Skeletal muscle satellite cell (primary cell): ENCODE results near the gene E2F4.
A peak's percentile ranks its signal among the peaks of the same experiment; 100 is the strongest.

Experiments used
- H3K27me3 ChIP-seq: 2 replicates; pipeline ENCODE4 v1.7.0; 2013; ENCODE audit warnings: low read length; ENCODE audit not compliant: control insufficient read depth, insufficient read depth
- H3K36me3 ChIP-seq: 2 replicates; pipeline ENCODE4 v1.7.0; 2013; ENCODE audit warnings: mild to moderate bottlenecking, control low read depth, low read length; ENCODE audit not compliant: insufficient read depth
- H3K4me1 ChIP-seq: 2 replicates; pipeline ENCODE4 v1.7.0; 2013; ENCODE audit warnings: low read length; ENCODE audit not compliant: control insufficient read depth, insufficient read depth
- H3K4me2 ChIP-seq: 2 replicates; pipeline ENCODE4 v1.7.0; 2013; ENCODE audit warnings: mild to moderate bottlenecking, low read length
- H3K4me3 ChIP-seq: 2 replicates; pipeline ENCODE4 v1.7.0; 2013; ENCODE audit warnings: low read length
- H3K9ac ChIP-seq: 2 replicates; pipeline ENCODE4 v1.7.0; 2013; ENCODE audit warnings: mild to moderate bottlenecking, low read depth, low read length, moderate library complexity
- H3K9me3 ChIP-seq: replicated peaks from 2 replicates; pipeline ENCODE4 v1.7.0; 2013; ENCODE audit warnings: mild to moderate bottlenecking, control low read depth, low read length

The E2F4 gene

GRCh38 chr16:67162506-67163163 lies 29.3 kb upstream of the E2F4 start:
- H3K9ac ChIP-seq, result no peak overlapping the region
- no peaks in the 10 kb centered on the region for H3K36me3 ChIP-seq
- peak overlapping the region; percentile 84 for H3K4me2 ChIP-seq
- H3K4me1 ChIP-seq, result peaks cover 36% of the 10 kb centered on the region
- H3K27me3 ChIP-seq, result peaks cover 18% of the 10 kb centered on the region
- peak overlapping the region; percentile 63 for H3K4me3 ChIP-seq
- H3K9me3 ChIP-seq, result no peaks in the 10 kb centered on the region

DNA sequence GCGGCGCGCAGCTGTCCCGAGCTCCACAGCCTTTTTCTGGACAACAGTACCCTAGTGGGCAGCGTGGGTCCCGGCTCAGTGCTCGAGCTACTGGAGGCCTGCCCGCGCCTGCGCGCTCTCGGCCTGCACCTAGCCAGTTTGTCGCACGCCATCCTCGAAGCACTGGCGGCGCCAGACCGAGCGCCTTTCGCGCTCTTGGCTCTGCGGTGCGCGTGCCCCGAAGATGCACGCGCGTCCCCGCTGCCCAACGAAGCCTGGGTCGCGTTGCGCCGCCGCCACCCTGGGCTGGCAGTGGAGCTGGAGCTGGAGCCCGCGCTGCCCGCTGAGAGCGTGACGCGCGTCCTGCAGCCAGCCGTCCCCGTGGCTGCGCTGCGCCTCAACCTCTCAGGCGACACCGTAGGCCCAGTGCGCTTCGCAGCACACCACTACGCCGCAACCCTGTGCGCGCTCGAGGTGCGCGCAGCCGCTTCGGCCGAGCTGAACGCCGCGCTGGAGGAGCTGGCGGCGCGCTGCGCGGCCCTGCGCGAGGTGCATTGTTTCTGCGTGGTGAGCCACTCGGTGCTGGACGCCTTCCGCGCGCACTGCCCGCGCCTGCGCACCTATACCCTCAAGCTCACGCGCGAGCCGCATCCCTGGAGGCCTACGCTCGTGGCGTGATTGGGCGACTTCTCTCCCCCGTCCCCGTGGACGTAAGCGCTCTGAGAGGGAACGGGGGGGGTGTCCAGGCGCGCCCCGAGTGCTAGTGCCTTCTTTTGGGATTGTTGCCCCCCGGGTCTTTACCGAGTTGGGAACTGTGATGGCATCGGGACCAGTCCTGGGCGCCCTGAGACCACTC lies 28.6 kb upstream of the E2F4 start:
- H3K4me3 ChIP-seq, result peak overlapping the region; percentile 63
- peak overlapping the region; percentile 84 for H3K4me2 ChIP-seq
- peaks cover 18% of the 10 kb centered on the region for H3K27me3 ChIP-seq
- peaks cover 36% of the 10 kb centered on the region for H3K4me1 ChIP-seq
- no peaks in the 10 kb centered on the region for H3K36me3 ChIP-seq
- H3K9me3 ChIP-seq, result no peaks in the 10 kb centered on the region
- H3K9ac ChIP-seq, result no peak overlapping the region

GRCh38 chr16:67163999-67164558 lies 27.9 kb upstream of the E2F4 start:
- Histone ChIP-seq H3K4me2 (peak overlapping the region; percentile 84), H3K27me3 (peaks cover 18% of the 10 kb centered on the region), H3K4me1 (peaks cover 34% of the 10 kb centered on the region), H3K9me3 (no peaks in the 10 kb centered on the region), H3K9ac (no peak overlapping the region), H3K4me3 (peak overlapping the region; percentile 63), H3K36me3 (no peaks in the 10 kb centered on the region)

DNA sequence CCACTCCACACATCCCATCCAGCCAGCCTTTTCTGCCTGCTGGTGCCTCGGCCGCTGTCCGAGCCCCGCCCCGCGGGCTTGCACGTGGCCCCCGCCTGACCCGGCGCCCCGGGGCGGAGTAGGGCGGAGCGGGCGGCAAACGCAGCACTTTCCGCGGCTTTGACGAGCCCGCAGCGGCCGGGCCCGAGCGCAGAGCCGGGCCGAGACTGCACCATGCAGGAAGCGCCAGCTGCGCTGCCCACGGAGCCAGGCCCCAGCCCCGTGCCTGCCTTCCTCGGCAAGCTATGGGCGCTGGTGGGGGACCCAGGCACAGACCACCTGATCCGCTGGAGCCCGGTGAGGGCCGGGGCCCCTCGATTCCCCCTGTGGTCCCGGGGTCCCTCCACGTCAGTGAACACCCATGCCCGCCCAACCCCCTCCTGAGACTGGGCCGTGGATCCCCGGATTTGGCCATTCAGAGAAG lies 27.3 kb upstream of the E2F4 start, which contains the start of gene HSF4:
Gene HSF4, plus strand, starts transcription at position 147 of the 463 bp plus-strand sequence. Its CDS starts 67 bp downstream, at position 214.
- Histone ChIP-seq H3K4me1 (peaks cover 40% of the 10 kb centered on the region), H3K9ac (no peak within 1 kb of the TSS), H3K36me3 (no peaks in the 10 kb centered on the region), H3K4me3 (peak within 1 kb of the TSS; percentile 63), H3K9me3 (no peaks in the 10 kb centered on the region), H3K4me2 (peak within 1 kb of the TSS; percentile 84), H3K27me3 (peaks cover 18% of the 10 kb centered on the region)

GRCh38 chr16:67165121-67166078 lies 26.6 kb upstream of the E2F4 start:
- peak overlapping the region; percentile 76 for H3K4me2 ChIP-seq
- peaks cover 46% of the 10 kb centered on the region for H3K4me1 ChIP-seq
- H3K36me3 ChIP-seq, result no peaks in the 10 kb centered on the region
- H3K9ac ChIP-seq, result no peak overlapping the region
- peaks cover 18% of the 10 kb centered on the region for H3K27me3 ChIP-seq
- no peak overlapping the region for H3K4me3 ChIP-seq
- no peaks in the 10 kb centered on the region for H3K9me3 ChIP-seq

GRCh38 chr16:67166110-67166547 lies 25.8 kb upstream of the E2F4 start:
- peaks cover 18% of the 10 kb centered on the region for H3K27me3 ChIP-seq
- H3K4me1 ChIP-seq, result peaks cover 49% of the 10 kb centered on the region
- H3K9me3 ChIP-seq, result no peaks in the 10 kb centered on the region
- no peak overlapping the region for H3K4me2 ChIP-seq
- H3K36me3 ChIP-seq, result no peaks in the 10 kb centered on the region
- H3K4me3 ChIP-seq, result no peak overlapping the region
- H3K9ac ChIP-seq, result no peak overlapping the region

DNA sequence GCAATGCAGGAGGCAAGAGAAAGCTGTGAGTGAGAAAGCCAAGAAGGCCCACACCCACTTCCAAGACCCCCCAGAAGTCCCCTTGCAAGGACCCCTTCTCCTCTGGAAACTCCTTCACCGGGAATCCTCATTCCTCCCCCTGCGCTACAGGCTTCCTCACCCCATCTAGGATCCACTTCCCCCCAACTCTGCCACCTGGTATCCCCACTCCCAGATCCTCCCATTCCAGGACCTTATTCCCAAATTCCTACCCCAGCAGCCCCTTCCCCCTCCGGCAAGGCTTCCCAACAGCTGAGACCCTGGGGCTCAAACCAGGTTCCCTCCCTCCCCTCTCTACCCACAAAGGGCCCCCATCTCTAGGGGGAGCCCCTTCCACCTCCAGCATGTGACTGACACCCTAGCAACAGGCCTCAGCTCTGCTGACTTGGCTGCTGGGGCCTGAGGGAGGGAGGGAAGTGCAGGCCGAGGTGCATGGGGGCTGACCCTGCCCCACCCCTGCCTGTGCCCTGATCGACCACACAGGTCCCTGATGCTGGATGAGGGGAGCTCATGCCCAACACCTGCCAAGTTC lies 25.3 kb upstream of the E2F4 start:
- Histone ChIP-seq H3K9ac (no peak overlapping the region), H3K4me3 (no peak overlapping the region), H3K4me2 (no peak overlapping the region), H3K36me3 (no peaks in the 10 kb centered on the region), H3K27me3 (peaks cover 18% of the 10 kb centered on the region), H3K9me3 (no peaks in the 10 kb centered on the region), H3K4me1 (peaks cover 49% of the 10 kb centered on the region)

- H3K4me2 ChIP-seq, result no peak overlapping the region
- no peak overlapping the region for H3K9ac ChIP-seq
- H3K4me3 ChIP-seq, result no peak overlapping the region
- H3K27me3 ChIP-seq, result peaks cover 16% of the 10 kb centered on the region
- H3K9me3 ChIP-seq, result no peaks in the 10 kb centered on the region
- no peaks in the 10 kb centered on the region for H3K36me3 ChIP-seq
- peaks cover 49% of the 10 kb centered on the region for H3K4me1 ChIP-seq
Observed at GRCh38 chr16:67167588-67167987, 24.4 kb upstream of the E2F4 start.

GRCh38 chr16:67169011-67169451 lies 22.9 kb upstream of the E2F4 start:
- H3K27me3 ChIP-seq, result peaks cover 2% of the 10 kb centered on the region
- peaks cover 46% of the 10 kb centered on the region for H3K4me1 ChIP-seq
- no peak overlapping the region for H3K9ac ChIP-seq
- H3K36me3 ChIP-seq, result no peaks in the 10 kb centered on the region
- no peak overlapping the region for H3K4me2 ChIP-seq
- no peak overlapping the region for H3K4me3 ChIP-seq
- H3K9me3 ChIP-seq, result no peaks in the 10 kb centered on the region

DNA sequence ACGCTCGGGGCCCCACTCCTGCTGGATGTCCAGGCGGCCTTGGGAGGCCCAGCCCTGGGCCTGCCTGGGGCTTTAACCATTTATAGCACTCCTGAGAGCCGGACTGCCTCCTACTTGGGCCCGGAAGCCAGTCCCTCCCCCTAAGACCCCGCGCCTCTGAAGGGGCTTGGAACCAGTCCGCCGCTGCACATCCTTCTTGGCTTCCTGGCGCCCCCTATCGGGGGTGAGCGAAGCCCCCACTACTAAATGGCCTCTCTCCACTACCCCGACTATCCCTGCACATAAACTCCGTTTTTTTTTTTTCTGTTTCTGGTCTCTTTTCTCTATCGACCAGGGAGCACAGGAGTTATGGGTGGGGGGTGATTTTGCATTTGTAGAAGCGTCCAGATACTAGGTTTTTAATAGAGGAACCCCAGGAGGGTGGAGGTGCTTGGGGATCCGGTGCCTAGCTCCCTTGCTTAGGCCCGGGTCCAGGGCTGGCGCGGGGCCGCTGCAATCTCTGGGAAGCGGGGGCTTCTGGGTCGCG lies 22.2 kb upstream of the E2F4 start:
- peaks cover 47% of the 10 kb centered on the region for H3K4me1 ChIP-seq

More for the DNA sequence above, 22.2 kb upstream of the E2F4 start:
- no peaks in the 10 kb centered on the region for H3K9me3 ChIP-seq
- peak overlapping the region; percentile 78 for H3K9ac ChIP-seq
- H3K4me3 ChIP-seq, result peak overlapping the region; percentile 73
- peak overlapping the region; percentile 86 for H3K4me2 ChIP-seq
- no peaks in the 10 kb centered on the region for H3K36me3 ChIP-seq
- no peaks in the 10 kb centered on the region for H3K27me3 ChIP-seq
